Measurements from ENCODE around the gene PTX3.

The PTX3 gene

GRCh38 chr3:157452097-157452496 is 15.4 kb downstream of the PTX3 start:
- no peak for DNase-seq (ENCODE audit: low read depth)
- no peak for TF ChIP-seq CTCF (IDR thresholded peaks at IDR 0.05; ENCODE audit: control insufficient read depth, extremely low read depth, insufficient read depth)

GRCh38 chr3:157453824-157454223 is 17.2 kb downstream of the PTX3 start:
- no peak for TF ChIP-seq CTCF (IDR thresholded peaks at IDR 0.05; ENCODE audit: control insufficient read depth, extremely low read depth, insufficient read depth)
- no peak for DNase-seq (ENCODE audit: low read depth)
- H3K4me3 ChIP-seq (ENCODE audit: low read depth, low read length): no peak overlapping the region

More at GRCh38 chr3:157452097-157452496, 15.4 kb downstream of the PTX3 start:
- no peak overlapping the region for H3K4me3 ChIP-seq (ENCODE audit: low read depth, low read length)

- H3K4me3 ChIP-seq (ENCODE audit: low read depth, low read length): no peak overlapping the region
- no peak for DNase-seq (ENCODE audit: low read depth)
- no peak for TF ChIP-seq CTCF (IDR thresholded peaks at IDR 0.05; ENCODE audit: control insufficient read depth, extremely low read depth, insufficient read depth)
These were observed 23.1 kb downstream of the PTX3 start for GRCh38 chr3:157459706-157460105.

- no peak for DNase-seq (ENCODE audit: low read depth)
- no peak overlapping the region for H3K4me3 ChIP-seq (ENCODE audit: low read depth, low read length)
- no peak for TF ChIP-seq CTCF (IDR thresholded peaks at IDR 0.05; ENCODE audit: control insufficient read depth, extremely low read depth, insufficient read depth)
These were observed 23.6 kb downstream of the PTX3 start for GRCh38 chr3:157460253-157460652.

GRCh38 chr3:157463816-157464215 is 27.2 kb downstream of the PTX3 start:
- DNase-seq (ENCODE audit: low read depth): no peak
- no peak for TF ChIP-seq CTCF (IDR thresholded peaks at IDR 0.05; ENCODE audit: control insufficient read depth, extremely low read depth, insufficient read depth)
- no peak overlapping the region for H3K4me3 ChIP-seq (ENCODE audit: low read depth, low read length)

- no peak overlapping the region for H3K4me3 ChIP-seq (ENCODE audit: low read depth, low read length)
- DNase-seq (ENCODE audit: low read depth): no peak
- no peak for TF ChIP-seq CTCF (IDR thresholded peaks at IDR 0.05; ENCODE audit: control insufficient read depth, extremely low read depth, insufficient read depth)
These were observed 27.7 kb downstream of the PTX3 start for GRCh38 chr3:157464321-157464720.

GRCh38 chr3:157465741-157466140 is 29.1 kb downstream of the PTX3 start:
- no peak for TF ChIP-seq CTCF (IDR thresholded peaks at IDR 0.05; ENCODE audit: control insufficient read depth, extremely low read depth, insufficient read depth)
- H3K4me3 ChIP-seq (ENCODE audit: low read depth, low read length): no peak overlapping the region
- no peak for DNase-seq (ENCODE audit: low read depth)
